Articular chondrocyte of knee joint (primary cell): Measurements from ENCODE around the gene ZFC3H1. TPM values are rescaled to one million over a fixed set of nuclear protein-coding genes. Genes with fewer than 3 reads are reported as not detected.

ENCODE experiments used
- small RNA-seq: library from RNA; depleted of rRNA; stranded (forward); fragments of <200 nt; gene quantifications from one replicate; pipeline ENCODE3, GENCODE V24; 2012
- total RNA-seq: library from RNA; depleted of rRNA; stranded (reverse); fragments of >200 nt; gene quantifications from 2 replicates; pipeline ENCODE4 v1.2.3, GENCODE V29; 2012

ZFC3H1 gene
- 59.3 and 66.0 TPM in 2 replicates for total RNA-seq

GRCh38 chr12:71663561-71664410, at the start of gene ZFC3H1, which contains the start of gene THAP2:
Gene ZFC3H1, minus strand, starts transcription at chr12:71663848. Its CDS starts 238 bp downstream, at chr12:71663610.
Gene THAP2, plus strand, starts transcription at chr12:71664301. Its CDS starts 209 bp downstream, at chr12:71664510.

GRCh38 chr12:71685914-71686657, 22.4 kb upstream of the ZFC3H1 start, which contains the start of gene TMEM19:
Gene TMEM19, plus strand, starts transcription at chr12:71686082. Its CDS starts 599 bp downstream, at chr12:71686681.

Small RNA genes within 50 kb of the gene (small RNA-seq; reads per million reads assigned to genes)
- not detected for gene RF00560

Other genes starting within 250 kb of the ZFC3H1 start
- 22.9 and 37.0 TPM in 2 replicates for gene LGR5, start 224.1 kb downstream of the ZFC3H1 start, total RNA-seq
- 4.3 and 10.6 TPM in 2 replicates for gene THAP2, start 453 bp upstream of the ZFC3H1 start, total RNA-seq
- 35.5 and 40.5 TPM in 2 replicates for gene TMEM19, start 22.2 kb upstream of the ZFC3H1 start, total RNA-seq
- 51.5 and 80.0 TPM in 2 replicates for gene RAB21, start 91.0 kb upstream of the ZFC3H1 start, total RNA-seq
- 43.1 and 49.8 TPM in 2 replicates for gene TBC1D15, start 175.9 kb upstream of the ZFC3H1 start, total RNA-seq